T-helper 17 cell (primary cell): ENCODE measurements around the gene CCBE1. TPM values are rescaled to one million over a fixed set of nuclear protein-coding genes. Genes with fewer than 3 reads are reported as not detected.

Source experiments
- ATAC-seq: fragments of 150-1000 bp; cut with Tn5 transposase; 2 replicates; pipeline ENCODE4 v1.10.0; 2021; ENCODE audit warnings: mild to moderate bottlenecking, moderate library complexity
- DNase-seq, 3 donors: peaks; one replicate each; pipeline versions ENCODE4 v3.0.0 to v3.0.0-alpha.2; 2020 to 2021
- H3K9me3 ChIP-seq: one replicate; pipeline ENCODE4 v1.7.0; 2013; ENCODE audit warnings: low read length, mild to moderate bottlenecking; ENCODE audit not compliant: control insufficient read depth, poor library complexity, severe bottlenecking
- H3K27ac Mint-ChIP-seq: one replicate; pipeline ENCODE4 v1.8.0; 2022; ENCODE audit warnings: mild to moderate bottlenecking, moderate library complexity, mixed read lengths
- H3K27me3 Mint-ChIP-seq: one replicate; pipeline ENCODE4 v1.8.0; 2022; ENCODE audit warnings: mixed read lengths
- H3K36me3 Mint-ChIP-seq: one replicate; pipeline ENCODE4 v1.8.0; 2022; ENCODE audit warnings: low read depth, mixed read lengths
- H3K4me1 Mint-ChIP-seq: one replicate; pipeline ENCODE4 v1.8.0; 2022; ENCODE audit warnings: mild to moderate bottlenecking, mixed read lengths
- H3K4me3 Mint-ChIP-seq: one replicate; pipeline ENCODE4 v1.8.0; 2022; ENCODE audit warnings: mild to moderate bottlenecking, moderate library complexity, mixed read lengths
- total RNA-seq, 4 donors: library from RNA in 2 of 4; stranded (reverse) in 2 of 4; gene quantifications; one replicate each; pipeline ENCODE4 v1.2.3 and lab custom pipeline; 2022 to 2026

The CCBE1 gene
- total RNA-seq, 2 donors from 2014 or later = not detected

DNA sequence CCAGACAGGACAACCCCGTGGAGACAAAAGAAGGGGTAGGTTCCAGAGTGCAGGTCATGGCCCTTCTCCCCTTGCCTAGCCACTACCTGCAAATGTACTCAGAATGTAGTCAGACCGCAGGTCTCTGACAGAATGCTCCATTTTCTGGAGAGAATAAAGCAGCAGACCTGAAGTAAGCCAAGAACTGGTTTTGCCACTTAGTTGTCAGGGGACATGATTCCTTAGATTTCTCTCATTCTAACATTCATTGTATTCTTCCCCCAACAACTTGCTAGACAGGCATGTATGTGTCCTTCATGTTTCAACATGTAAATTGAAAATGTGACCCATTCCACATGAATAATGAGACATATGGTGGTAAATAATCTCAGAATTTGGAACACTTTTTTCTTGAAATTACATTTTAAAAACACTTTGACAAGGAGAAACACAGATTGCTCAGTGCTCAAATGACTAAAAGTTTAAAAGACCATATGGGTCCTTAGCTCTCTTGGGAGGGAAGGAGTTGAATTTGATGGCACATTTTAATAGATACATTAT is 142.4 kb downstream of the CCBE1 start:
- Mint-ChIP-seq H3K36me3 (no peaks in the 10 kb centered on the region), H3K4me3 (no peak overlapping the region), H3K27me3 (no peaks in the 10 kb centered on the region), H3K27ac (no peak overlapping the region), H3K4me1 (no peaks in the 10 kb centered on the region)
- H3K9me3 ChIP-seq = no peaks in the 10 kb centered on the region
- no peak for ATAC-seq
- DNase-seq = no peak

DNA sequence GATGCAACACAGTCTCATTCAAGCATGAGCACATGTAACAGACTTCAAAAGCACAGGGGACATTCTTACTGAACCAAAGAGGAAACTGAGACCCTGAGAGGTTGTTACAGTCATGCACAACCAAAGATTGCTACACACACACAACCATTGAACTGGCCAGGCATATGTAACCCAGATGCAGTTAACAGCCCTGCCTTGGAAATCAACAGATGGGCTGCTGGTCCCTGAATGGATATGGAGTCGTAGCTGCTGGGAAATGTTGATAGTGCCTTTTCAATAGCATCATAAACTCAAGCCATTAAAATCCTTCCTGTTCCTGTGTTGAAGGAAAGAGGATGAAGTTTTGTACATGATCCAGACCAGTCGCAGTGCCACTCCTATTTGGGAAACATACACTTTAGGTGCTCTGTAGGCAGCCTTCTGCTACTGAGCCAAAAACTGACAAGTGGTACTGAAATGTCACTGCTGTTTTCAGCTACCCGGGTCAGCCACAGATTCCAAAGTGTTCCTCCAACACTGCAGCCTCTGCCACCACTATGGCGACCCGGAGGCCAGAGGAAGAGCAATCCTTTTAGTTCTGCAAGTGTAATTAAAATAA is 143.9 kb downstream of the CCBE1 start:
- Mint-ChIP-seq H3K27ac (no peak overlapping the region), H3K36me3 (no peaks in the 10 kb centered on the region), H3K4me1 (no peaks in the 10 kb centered on the region), H3K4me3 (no peak overlapping the region), H3K27me3 (no peaks in the 10 kb centered on the region)
- ATAC-seq (no peak), DNase-seq (no peak)
- no peaks in the 10 kb centered on the region for H3K9me3 ChIP-seq

DNA sequence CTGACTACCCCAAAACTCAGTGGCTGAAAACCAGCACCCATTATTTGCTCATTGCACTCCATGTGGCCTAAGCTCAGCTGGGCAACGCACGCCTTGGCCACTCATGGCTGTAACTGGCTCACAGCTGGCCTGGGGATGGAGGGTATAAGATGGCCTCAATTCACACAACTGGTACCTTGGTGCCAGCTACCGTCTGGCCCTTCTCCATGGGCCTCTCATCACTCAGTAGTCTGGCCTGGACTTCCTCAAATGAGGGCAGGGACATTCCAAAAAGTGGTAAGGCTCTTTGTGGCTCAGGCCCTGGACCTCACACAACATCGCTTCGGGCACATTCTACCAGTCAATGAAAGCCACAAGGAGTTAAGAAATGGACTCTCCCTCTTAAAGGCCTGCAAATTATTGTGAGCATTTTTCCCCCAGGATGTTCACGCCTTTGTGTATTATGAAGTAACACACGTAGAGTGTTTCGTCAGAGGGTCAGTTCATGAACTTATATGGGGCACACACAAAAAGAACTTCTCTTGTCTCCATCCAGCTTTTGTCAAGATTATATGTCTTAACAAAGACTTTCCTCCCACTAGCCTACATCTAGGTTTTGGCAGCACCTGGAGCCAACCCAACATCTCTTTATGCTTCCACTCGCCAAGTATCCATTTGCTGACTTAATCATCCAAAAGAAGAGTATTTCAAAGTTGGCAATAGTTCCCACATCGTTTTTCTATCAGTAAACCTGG is 145.2 kb downstream of the CCBE1 start:
- no peaks in the 10 kb centered on the region for H3K36me3 Mint-ChIP-seq
- no peaks in the 10 kb centered on the region for H3K9me3 ChIP-seq
- no peak for DNase-seq
- H3K27me3 Mint-ChIP-seq = peaks cover 4% of the 10 kb centered on the region
- H3K27ac Mint-ChIP-seq = no peak overlapping the region
- no peak overlapping the region for H3K4me3 Mint-ChIP-seq
- H3K4me1 Mint-ChIP-seq = peaks cover under 1% of the 10 kb centered on the region
- no peak for ATAC-seq

DNA sequence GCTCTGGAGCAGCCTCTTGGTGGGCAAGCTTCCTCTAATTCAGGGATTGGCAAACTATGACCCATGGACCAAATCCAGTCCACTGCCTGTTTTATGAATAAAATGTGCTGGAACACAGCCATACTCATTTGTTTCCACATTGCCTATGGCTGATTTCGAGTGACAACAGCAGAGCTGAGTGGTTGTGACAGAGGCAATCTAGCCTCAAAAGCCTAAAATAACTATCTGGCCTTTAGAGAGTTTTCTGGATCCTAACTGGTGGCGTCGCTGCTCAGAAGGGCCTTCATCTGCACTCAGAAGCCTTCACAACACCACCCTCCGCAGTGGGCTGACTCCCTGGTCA is 147.1 kb downstream of the CCBE1 start:
- H3K9me3 ChIP-seq = no peaks in the 10 kb centered on the region
- H3K4me1 Mint-ChIP-seq = peaks cover 2% of the 10 kb centered on the region
- no peak overlapping the region for H3K4me3 Mint-ChIP-seq
- H3K27ac Mint-ChIP-seq = no peak overlapping the region
- ATAC-seq = no peak
- no peak for DNase-seq
- H3K36me3 Mint-ChIP-seq = no peaks in the 10 kb centered on the region
- peaks cover 7% of the 10 kb centered on the region for H3K27me3 Mint-ChIP-seq

DNA sequence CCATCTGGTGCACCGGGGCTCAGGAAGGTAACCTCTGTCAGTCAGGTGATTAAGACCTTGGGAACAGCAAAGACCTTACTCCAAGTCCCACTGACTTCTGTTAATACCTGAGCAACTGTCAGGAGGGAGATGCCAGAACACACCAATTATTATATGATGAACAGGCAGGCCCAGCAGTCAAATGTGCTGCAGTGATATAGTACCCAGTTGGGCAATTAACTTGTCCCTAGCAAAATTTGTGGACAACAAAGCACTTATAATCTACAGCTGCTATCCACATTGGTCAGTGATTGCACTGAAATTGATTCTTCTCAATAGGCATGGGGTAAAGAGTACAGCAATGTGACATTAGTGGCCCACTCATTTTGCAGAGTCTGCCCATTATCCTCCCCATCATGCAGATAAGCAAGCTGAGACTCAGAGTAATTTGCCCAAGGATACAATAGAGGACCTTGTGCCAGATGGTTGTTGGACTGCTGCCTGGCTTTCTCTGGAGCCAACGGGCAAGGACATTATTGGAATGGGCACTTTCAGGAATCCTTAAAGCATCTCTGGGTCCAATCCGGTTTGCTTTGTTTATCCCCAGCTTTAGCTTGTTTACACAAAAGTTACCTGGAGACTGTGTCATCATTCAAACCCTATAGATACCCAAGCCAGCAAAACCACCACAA is 147.6 kb downstream of the CCBE1 start:
- H3K36me3 Mint-ChIP-seq = no peaks in the 10 kb centered on the region
- no peaks in the 10 kb centered on the region for H3K9me3 ChIP-seq
- DNase-seq (no peak), ATAC-seq (no peak)
- H3K4me1 Mint-ChIP-seq = peaks cover 2% of the 10 kb centered on the region
- H3K27me3 Mint-ChIP-seq = peaks cover 7% of the 10 kb centered on the region
- H3K4me3 Mint-ChIP-seq = no peak overlapping the region
- H3K27ac Mint-ChIP-seq = no peak overlapping the region

DNA sequence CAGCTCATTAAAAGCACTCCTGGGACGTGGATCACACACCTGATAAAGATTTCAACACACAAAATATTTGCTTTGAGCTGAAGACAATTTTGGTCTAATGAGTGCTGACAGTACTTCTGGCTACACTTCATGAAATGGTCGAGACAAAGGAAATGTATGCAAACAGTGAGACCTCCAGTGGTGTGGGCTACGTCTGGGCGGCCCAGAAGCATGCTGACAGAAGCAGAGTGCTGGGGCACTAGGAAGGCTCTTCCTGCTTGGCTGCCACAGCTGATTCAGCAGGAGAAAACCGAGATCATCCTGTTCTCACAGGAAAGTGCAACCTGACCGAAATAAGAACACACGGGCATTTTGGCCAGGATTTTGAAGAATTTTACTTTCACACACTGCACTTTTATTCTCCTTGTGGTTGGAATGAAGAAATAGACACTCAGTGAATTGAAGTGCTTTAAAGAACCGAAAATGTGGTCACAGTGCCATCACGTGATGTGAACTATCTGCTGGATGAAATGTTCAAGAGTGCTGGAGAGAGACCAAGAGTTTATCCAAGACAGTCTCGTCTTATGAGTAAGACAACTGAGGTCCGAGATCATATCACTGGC is 149.5 kb downstream of the CCBE1 start:
- ATAC-seq (no peak), DNase-seq (no peak)
- H3K27me3 Mint-ChIP-seq = peaks cover 7% of the 10 kb centered on the region
- no peaks in the 10 kb centered on the region for H3K9me3 ChIP-seq
- H3K4me3 Mint-ChIP-seq = no peak overlapping the region
- H3K27ac Mint-ChIP-seq = no peak overlapping the region
- H3K36me3 Mint-ChIP-seq = no peaks in the 10 kb centered on the region
- H3K4me1 Mint-ChIP-seq = peaks cover 2% of the 10 kb centered on the region

DNA sequence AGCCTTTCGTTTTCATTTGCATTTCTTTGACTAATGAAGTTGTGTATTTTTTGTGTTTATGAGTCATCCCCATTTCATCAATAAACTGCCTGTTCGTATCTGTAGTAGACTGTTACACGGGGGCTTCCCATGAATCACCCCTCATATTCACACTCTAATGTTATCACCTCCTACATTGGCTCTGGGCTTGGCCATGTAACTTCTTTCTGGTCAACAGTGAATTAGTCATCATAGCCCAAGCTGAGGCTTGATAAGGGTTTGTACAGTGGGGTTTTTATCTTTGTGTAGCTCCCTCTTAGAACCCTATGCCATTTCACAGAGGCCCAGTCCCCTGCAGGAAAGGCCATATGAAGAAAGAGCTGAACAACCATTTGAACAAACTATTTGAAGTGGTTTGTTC is 151.0 kb downstream of the CCBE1 start:
- H3K9me3 ChIP-seq = no peaks in the 10 kb centered on the region
- Mint-ChIP-seq H3K27ac (no peak overlapping the region), H3K4me3 (no peak overlapping the region), H3K36me3 (no peaks in the 10 kb centered on the region), H3K4me1 (peaks cover 2% of the 10 kb centered on the region), H3K27me3 (peaks cover 9% of the 10 kb centered on the region)
- ATAC-seq (no peak), DNase-seq (no peak)

DNA sequence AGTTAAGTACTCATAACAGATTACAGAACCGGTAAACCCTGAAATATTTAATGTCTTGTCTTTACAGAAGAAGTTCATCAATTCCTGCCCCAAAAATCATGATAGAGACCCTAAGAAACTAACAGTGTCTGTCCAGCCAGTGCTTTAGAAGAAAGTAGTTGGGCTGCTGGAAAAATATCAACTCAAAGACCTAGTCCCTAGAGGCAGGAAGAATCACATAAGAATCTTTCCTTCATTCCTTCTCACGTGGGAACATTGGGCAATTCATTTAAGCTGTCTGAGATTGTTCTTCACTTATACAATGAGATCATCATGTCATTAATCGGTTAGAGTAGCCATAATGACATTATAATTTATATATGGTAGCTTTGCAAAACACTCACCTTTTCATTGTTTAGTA is 156.4 kb downstream of the CCBE1 start:
- peaks cover 15% of the 10 kb centered on the region for H3K27me3 Mint-ChIP-seq
- H3K4me3 Mint-ChIP-seq = no peak overlapping the region
- H3K4me1 Mint-ChIP-seq = no peaks in the 10 kb centered on the region
- H3K27ac Mint-ChIP-seq = no peak overlapping the region
- DNase-seq (no peak), ATAC-seq (no peak)
- H3K9me3 ChIP-seq = no peaks in the 10 kb centered on the region
- H3K36me3 Mint-ChIP-seq = no peaks in the 10 kb centered on the region

DNA sequence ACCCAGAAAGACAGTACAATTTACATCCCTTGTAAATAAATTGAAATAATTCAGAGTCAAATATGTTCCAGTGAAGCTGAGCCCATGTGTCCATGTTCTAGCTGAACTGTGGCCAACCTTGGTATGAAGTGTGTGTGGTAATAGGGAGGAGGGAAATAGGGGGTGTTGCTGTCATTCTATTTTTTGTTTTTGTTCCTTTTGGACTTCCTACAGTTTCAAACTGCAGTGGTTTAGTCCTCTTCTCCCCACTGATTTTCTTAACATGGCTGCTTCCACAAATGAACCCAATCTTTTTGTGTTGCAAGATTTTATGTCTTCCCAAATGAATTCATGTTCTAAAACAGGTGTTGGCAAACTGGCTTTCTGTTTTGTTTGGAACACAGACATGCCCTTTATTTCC is 156.9 kb downstream of the CCBE1 start:
- Mint-ChIP-seq H3K4me3 (no peak overlapping the region), H3K36me3 (no peaks in the 10 kb centered on the region), H3K27me3 (peaks cover 15% of the 10 kb centered on the region), H3K27ac (no peak overlapping the region), H3K4me1 (no peaks in the 10 kb centered on the region)
- no peak for ATAC-seq
- H3K9me3 ChIP-seq = no peaks in the 10 kb centered on the region
- no peak for DNase-seq

DNA sequence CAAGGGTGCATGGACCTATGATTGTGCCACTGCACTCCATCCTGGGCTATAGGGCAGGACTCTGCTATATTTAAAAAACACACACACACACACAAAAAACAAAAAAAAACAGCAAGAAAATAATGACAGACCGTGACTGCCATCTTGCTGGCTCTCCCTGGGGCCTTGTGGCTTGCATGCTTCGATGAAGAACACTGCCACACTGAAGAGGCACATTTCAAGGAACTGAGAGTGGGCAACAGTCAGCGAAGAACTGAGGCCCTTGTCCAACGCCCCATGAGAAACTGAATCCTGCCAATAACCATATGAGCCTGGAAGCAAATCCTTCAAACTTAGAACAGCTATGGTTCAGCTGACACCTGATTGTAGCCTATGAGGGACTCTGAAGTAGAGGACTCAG is 158.1 kb downstream of the CCBE1 start:
- Mint-ChIP-seq H3K27ac (no peak overlapping the region), H3K4me3 (no peak overlapping the region), H3K27me3 (peaks cover 24% of the 10 kb centered on the region), H3K4me1 (no peaks in the 10 kb centered on the region), H3K36me3 (no peaks in the 10 kb centered on the region)
- ATAC-seq = no peak
- DNase-seq = no peak
- H3K9me3 ChIP-seq = no peaks in the 10 kb centered on the region

DNA sequence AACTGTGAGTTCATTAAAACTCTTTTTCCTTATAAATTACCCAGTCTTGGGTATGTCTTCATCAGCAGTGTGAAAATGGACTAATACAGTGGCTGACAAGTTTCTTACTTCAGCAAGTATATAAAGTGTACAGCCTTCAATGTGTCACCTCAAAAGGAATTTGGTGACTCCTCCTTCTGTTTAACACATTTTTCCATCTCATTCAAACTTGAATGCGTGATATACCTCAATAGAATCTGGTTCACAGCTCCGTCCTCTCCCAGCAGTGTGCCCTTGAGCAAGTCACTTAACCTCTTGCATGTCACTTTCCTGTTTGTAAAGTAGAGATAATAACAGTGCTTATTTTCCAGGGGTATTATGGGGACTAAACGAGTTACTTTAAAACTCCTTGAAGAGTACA is 159.6 kb downstream of the CCBE1 start:
- H3K36me3 Mint-ChIP-seq = no peaks in the 10 kb centered on the region
- ATAC-seq (no peak), DNase-seq (no peak)
- peaks cover 31% of the 10 kb centered on the region for H3K27me3 Mint-ChIP-seq
- H3K4me1 Mint-ChIP-seq = no peaks in the 10 kb centered on the region
- H3K27ac Mint-ChIP-seq = no peak overlapping the region
- H3K4me3 Mint-ChIP-seq = no peak overlapping the region
- H3K9me3 ChIP-seq = no peaks in the 10 kb centered on the region

DNA sequence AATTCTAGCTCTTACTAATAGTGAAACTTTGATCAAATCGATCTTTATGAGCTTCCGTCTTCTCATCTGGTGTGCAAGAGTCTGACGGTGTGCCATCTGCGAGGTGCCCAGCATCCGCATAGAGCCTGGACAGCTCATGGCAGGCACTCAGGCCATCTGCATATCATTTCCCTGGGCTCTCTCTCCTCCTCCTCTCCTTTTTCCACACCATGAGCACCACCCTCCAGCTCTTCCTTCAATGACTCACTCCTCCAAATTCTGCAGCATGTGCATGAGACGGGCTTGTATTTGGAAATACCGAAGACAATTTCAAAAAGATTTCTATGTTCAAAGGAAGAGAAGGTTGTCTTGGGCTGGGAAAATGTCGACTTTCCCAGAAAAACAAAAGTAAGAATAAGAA is 161.1 kb downstream of the CCBE1 start:
- no peaks in the 10 kb centered on the region for H3K4me1 Mint-ChIP-seq
- no peaks in the 10 kb centered on the region for H3K36me3 Mint-ChIP-seq
- ATAC-seq (no peak), DNase-seq (no peak)
- no peak overlapping the region for H3K4me3 Mint-ChIP-seq
- peaks cover 36% of the 10 kb centered on the region for H3K27me3 Mint-ChIP-seq
- no peaks in the 10 kb centered on the region for H3K9me3 ChIP-seq
- H3K27ac Mint-ChIP-seq = no peak overlapping the region

DNA sequence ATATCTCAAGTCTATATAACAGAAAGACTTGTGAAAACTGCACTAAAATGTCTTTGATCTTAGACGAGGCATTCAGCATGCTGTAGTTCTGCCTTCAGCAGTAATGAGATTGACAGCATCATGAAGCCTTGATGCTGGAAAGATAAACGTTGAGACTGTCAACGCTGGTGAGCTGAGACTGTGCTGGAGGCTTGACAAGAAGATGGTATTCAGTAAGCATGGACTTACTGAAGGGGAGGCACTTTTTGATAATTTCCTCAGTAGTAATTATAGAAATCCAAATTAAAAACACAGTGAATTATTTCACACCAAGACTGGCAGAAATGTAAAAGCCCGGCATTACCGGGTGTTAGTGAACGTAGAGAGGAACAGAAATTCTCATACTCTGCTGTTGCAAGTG is 162.2 kb downstream of the CCBE1 start:
- no peaks in the 10 kb centered on the region for H3K9me3 ChIP-seq
- no peaks in the 10 kb centered on the region for H3K36me3 Mint-ChIP-seq
- ATAC-seq (no peak), DNase-seq (no peak)
- H3K27me3 Mint-ChIP-seq = peaks cover 27% of the 10 kb centered on the region
- no peak overlapping the region for H3K4me3 Mint-ChIP-seq
- H3K4me1 Mint-ChIP-seq = no peaks in the 10 kb centered on the region
- no peak overlapping the region for H3K27ac Mint-ChIP-seq
